T-cell (primary cell): ENCODE measurements around the gene EDN3. TPM values are rescaled to one million over a fixed set of nuclear protein-coding genes. Genes with fewer than 3 reads are reported as not detected.

ENCODE experiments used
- ATAC-seq, 4 experiments: fragments of 200-7000 bp in 3 of 4; fragments of 150-1000 bp in 1 of 4; cut with Tn5 transposase; replicated peaks in 1 of 4; 1 replicate in 3 of 4; 2 replicates in 1 of 4; pipeline ENCODE4 v1.10.0; 2021; ENCODE audit warnings: moderate library complexity in 3 of 4, mild to moderate bottlenecking in 2 of 4, moderate number of reproducible peaks in 1 of 4
- CTCF ChIA-PET, 2 donors: fragments of 300-600 bp; sonication (Branson Sonifier 250); formaldehyde crosslinking; loops; one replicate each; lab custom pipeline; 2022; ENCODE audit warnings: antibody characterized with exemption in 2 of 2; lab: Charles Lee
- POLR2A ChIA-PET, 2 donors: fragments of 300-600 bp; sonication (Branson Sonifier 250); formaldehyde crosslinking; loops; one replicate each; lab custom pipeline; 2022; ENCODE audit warnings: antibody characterized with exemption in 2 of 2; lab: Charles Lee
- DNase-seq, 35 experiments: peaks; one replicate each; pipeline versions ENCODE4 v3.0.0 to v3.0.0-alpha.2; 2013 to 2023
- H3K27ac ChIP-seq: one replicate; pipeline ENCODE4 v1.5.1; 2013; ENCODE audit warnings: low read length
- H3K27me3 ChIP-seq, 2 experiments: replicated peaks in 1 of 2; 1 replicate in 1 of 2; 2 replicates in 1 of 2; pipeline versions ENCODE4 v1.6.1 to v1.7.0; 2013; ENCODE audit warnings: low read length in 1 of 2, mixed read lengths in 1 of 2; ENCODE audit not compliant: control insufficient read depth in 2 of 2, insufficient read depth in 2 of 2; ENCODE audit errors: extremely low read depth in 1 of 2
- H3K36me3 ChIP-seq, 2 donors: 1 replicate in 1 of 2; 2 replicates in 1 of 2; pipeline versions ENCODE4 v1.6.1 to v1.7.0; 2013; ENCODE audit warnings: low read length in 1 of 2; ENCODE audit not compliant: control insufficient read depth in 2 of 2, insufficient read depth in 1 of 2; ENCODE audit errors: extremely low read depth in 1 of 2
- H3K4me1 ChIP-seq, 2 experiments: 1 replicate in 1 of 2; 2 replicates in 1 of 2; pipeline versions ENCODE4 v1.6.1 to v1.7.0; 2013; ENCODE audit warnings: low read length in 2 of 2, mixed read lengths in 1 of 2; ENCODE audit not compliant: insufficient read depth in 2 of 2, control insufficient read depth in 1 of 2; ENCODE audit errors: extremely low read depth in 1 of 2
- H3K4me3 ChIP-seq, 2 donors: 1 replicate in 1 of 2; 2 replicates in 1 of 2; pipeline versions ENCODE4 v1.5.1 to v1.7.0; 2013; ENCODE audit warnings: mild to moderate bottlenecking in 2 of 2, low read length in 1 of 2, moderate library complexity in 1 of 2; ENCODE audit not compliant: control insufficient read depth in 1 of 2; ENCODE audit errors: extremely low read depth in 1 of 2
- H3K9me3 ChIP-seq: 2 replicates; pipeline ENCODE4 v1.7.0; 2013
- H3K27ac Mint-ChIP-seq, 2 donors: one replicate each; pipeline ENCODE4 v1.8.0; 2020 to 2021; ENCODE audit warnings: mild to moderate bottlenecking in 2 of 2, mixed read lengths in 2 of 2
- H3K27me3 Mint-ChIP-seq, 2 donors: one replicate each; pipeline ENCODE4 v1.8.0; 2021 to 2022; ENCODE audit warnings: mixed read lengths in 2 of 2
- H3K36me3 Mint-ChIP-seq: one replicate; pipeline ENCODE4 v1.8.0; 2021; ENCODE audit warnings: mixed read lengths
- H3K4me1 Mint-ChIP-seq, 3 donors: one replicate each; pipeline ENCODE4 v1.8.0; 2020 to 2022; ENCODE audit warnings: mixed read lengths in 3 of 3, mild to moderate bottlenecking in 1 of 3
- H3K4me3 Mint-ChIP-seq, 3 donors: one replicate each; pipeline ENCODE4 v1.8.0; 2020 to 2022; ENCODE audit warnings: mild to moderate bottlenecking in 3 of 3, mixed read lengths in 3 of 3, moderate library complexity in 3 of 3
- H3K9me3 Mint-ChIP-seq, 3 donors: one replicate each; pipeline ENCODE4 v1.8.0; 2020 to 2022; ENCODE audit warnings: mixed read lengths in 3 of 3
- WGBS: methylation state at CpG from one replicate; pipeline ENCODE4 v1.1.5; 2013; ENCODE audit warnings: missing lambda C conversion rate; ENCODE audit not compliant: insufficient coverage; 5-methylcytosine and 5-hydroxymethylcytosine counted together
- total RNA-seq, 35 experiments: library from RNA in 6 of 35; stranded (reverse) in 6 of 35; fragments of 120-200 nt in 1 of 35; gene quantifications; one replicate each; pipeline versions ENCODE4 v1.2.1 to v1.2.4 and lab custom pipeline; 2013 to 2026

Gene EDN3
- total RNA-seq, 5 donors from 2014 or later (not counting 1 experiment from before 2014, with no cell fraction given), result 0.32 to 2.3 (median 1.3) TPM; not detected in 2

DNA sequence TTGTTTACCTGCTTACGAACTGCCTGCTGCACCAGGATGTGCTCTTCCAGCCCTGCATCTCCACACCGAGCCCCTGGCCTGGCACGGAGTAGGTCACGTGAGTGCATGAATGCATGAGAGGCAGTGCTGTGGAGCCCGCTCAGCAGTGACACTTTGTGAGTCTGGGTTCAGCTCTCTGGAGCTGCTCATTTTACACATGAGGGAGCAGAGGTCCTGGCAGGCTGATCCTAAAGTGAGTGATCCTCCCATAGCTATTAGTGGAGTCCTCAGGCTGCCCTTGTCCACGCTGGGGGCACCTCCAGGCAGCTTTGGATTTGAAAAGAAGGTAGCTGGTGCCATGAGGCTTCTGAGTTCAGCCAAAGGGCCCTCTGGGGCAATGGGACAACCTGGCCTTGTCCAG, 64.2 kb downstream of the EDN3 start:
- Histone ChIP-seq H3K36me3 (no peaks in the 10 kb centered on the region), H3K4me1 (no peaks in the 10 kb centered on the region), H3K27me3 (peaks cover 0 to 30% of the 10 kb centered on the region in 2 experiments), H3K27ac (no peak overlapping the region), H3K9me3 (no peaks in the 10 kb centered on the region), H3K4me3 (no peak overlapping the region)
- Mint-ChIP-seq H3K9me3 (no peaks in the 10 kb centered on the region), H3K4me3 (no peak overlapping the region), H3K4me1 (no peaks in the 10 kb centered on the region), H3K27me3 (peaks cover 11 to 14% of the 10 kb centered on the region in 2 donors), H3K36me3 (no peaks in the 10 kb centered on the region), H3K27ac (no peak overlapping the region)
- ChIA-PET POLR2A (no interaction called here), CTCF (no interaction called here)
- ATAC-seq, result no peak
- WGBS, result 75% methylated on average over 6 of the region's 6 CpGs
- no peak for DNase-seq

DNA sequence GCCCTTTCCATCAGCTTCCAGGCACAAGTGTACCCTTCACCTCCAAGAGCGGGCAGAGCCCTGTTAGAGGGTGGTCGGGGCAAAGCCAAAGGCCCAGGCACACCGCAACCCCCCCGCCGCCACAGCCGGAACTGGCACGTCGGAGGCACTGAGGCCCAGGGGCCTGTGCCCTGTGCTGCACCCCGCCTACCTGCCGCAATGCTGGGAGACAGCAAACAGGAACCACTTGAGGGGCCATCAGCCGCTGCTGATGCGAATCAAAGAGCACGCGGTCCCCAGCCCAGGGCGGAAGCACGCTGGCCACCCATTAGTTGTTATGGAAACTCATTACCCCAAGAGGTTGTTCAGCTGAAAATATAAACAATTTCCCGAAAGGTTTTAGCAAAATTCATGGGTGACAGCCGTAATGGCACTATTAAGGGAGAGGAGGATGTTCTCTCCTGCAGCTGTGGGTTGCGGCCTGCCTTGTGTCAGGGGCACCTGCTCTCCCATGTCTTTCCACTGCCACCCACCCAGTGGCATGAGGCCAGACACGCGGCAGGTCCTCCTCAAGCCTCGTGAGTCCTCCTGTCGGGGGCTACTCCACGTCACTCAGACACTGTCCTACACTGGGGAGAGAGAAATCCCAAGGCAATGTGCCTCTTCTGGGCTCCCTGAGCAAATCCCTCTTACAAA, 65.3 kb downstream of the EDN3 start:
- no peak overlapping the region for H3K4me3 ChIP-seq
- H3K9me3 ChIP-seq, result no peaks in the 10 kb centered on the region
- CTCF ChIA-PET, result no interaction called here
- Mint-ChIP-seq H3K36me3 (no peaks in the 10 kb centered on the region), H3K27me3 (peaks cover 11 to 14% of the 10 kb centered on the region in 2 donors), H3K9me3 (no peaks in the 10 kb centered on the region), H3K4me3 (no peak overlapping the region), H3K4me1 (no peaks in the 10 kb centered on the region), H3K27ac (no peak overlapping the region)
- H3K36me3 ChIP-seq, result no peaks in the 10 kb centered on the region
- H3K27ac ChIP-seq, result no peak overlapping the region
- DNase-seq, result no peak
- 77% methylated on average over 19 of the region's 24 CpGs for WGBS
- ATAC-seq, result no peak
- peaks cover 0 to 26% of the 10 kb centered on the region in 2 experiments for H3K27me3 ChIP-seq
- H3K4me1 ChIP-seq, result no peaks in the 10 kb centered on the region
- POLR2A ChIA-PET, result no interaction called here

DNA sequence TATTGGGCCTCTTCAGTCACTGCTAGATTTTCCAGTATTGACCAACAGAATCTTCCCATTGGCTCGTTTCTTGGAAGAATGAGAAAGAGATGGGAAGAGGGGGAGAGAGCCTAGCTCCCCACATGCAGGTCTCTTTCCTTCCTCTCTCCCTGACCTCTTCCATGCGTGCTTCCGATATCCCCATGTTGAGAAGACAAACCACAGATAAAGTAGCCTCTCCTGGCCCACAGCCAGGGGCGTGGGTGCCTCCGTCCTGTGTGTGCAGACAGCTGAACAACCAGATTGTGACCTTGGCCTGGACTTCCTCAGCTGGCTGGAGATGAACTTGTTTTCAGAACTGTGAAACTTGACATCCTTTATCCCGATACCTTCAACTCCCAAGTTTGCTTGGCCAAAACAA, 71.0 kb downstream of the EDN3 start:
- WGBS, result 70% methylated on average over 2 of the region's 6 CpGs
- H3K4me1 ChIP-seq, result no peaks in the 10 kb centered on the region
- H3K9me3 ChIP-seq, result no peaks in the 10 kb centered on the region
- ChIA-PET POLR2A (no interaction called here), CTCF (no interaction called here)
- no peak for ATAC-seq
- H3K4me1 Mint-ChIP-seq, result no peaks in the 10 kb centered on the region
- H3K27ac ChIP-seq, result no peak overlapping the region
- no peak overlapping the region for H3K4me3 Mint-ChIP-seq
- H3K36me3 ChIP-seq, result no peaks in the 10 kb centered on the region
- H3K4me3 ChIP-seq, result no peak overlapping the region
- no peaks in the 10 kb centered on the region for H3K36me3 Mint-ChIP-seq
- no peak overlapping the region for H3K27ac Mint-ChIP-seq
- DNase-seq, result no peak
- peaks cover 7 to 16% of the 10 kb centered on the region in 2 donors for H3K27me3 Mint-ChIP-seq
- peaks cover 0 to 20% of the 10 kb centered on the region in 2 experiments for H3K27me3 ChIP-seq
- H3K9me3 Mint-ChIP-seq, result no peaks in the 10 kb centered on the region

DNA sequence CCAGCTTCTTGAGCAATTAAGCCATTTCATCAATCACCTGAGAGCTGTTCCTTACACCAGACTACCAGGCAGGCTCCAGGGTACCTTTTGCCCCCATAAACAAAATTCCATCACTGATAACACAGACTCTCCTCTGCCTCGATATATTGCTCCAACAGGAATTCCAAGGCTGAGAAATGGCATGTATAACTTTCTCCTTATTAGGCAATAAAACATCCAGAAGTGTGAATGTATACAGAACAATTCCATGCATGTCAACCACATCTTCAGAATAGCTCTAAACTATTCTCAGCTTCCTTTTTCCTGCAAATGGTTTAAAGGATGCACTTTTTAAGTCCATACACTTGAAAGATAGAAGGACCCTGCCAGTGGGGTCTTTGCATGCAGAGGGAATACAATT, 73.8 kb downstream of the EDN3 start:
- no peak overlapping the region for H3K4me3 ChIP-seq
- CTCF ChIA-PET, result no interaction called here

DNA sequence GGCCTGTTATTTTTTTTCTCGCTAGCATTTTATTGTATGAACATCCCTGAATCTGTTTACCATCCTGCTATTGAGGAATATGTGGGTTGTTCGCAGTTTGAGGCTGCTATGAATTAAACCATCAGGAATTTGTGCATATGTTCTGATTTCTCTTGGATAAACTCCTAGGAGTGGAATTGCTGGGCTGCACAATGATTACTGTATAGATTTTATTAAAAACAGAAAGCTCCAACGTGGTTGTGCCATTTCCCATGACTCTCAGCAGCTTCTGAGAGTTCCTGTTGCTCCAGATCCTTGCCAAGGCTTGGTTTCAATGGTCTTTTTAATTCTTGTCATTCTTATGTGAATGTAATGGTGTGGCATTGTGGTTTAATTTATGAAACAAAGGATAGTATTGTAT, 75.1 kb downstream of the EDN3 start:
- ChIA-PET CTCF (no interaction called here), POLR2A (no interaction called here)
- peaks cover 0 to 6% (median 0%) of the 10 kb centered on the region in 3 donors for H3K4me1 Mint-ChIP-seq
- no peak overlapping the region for H3K4me3 Mint-ChIP-seq
- H3K27me3 ChIP-seq, result peaks cover 0 to 25% of the 10 kb centered on the region in 2 experiments
- no peaks in the 10 kb centered on the region for H3K9me3 Mint-ChIP-seq
- no peak overlapping the region for H3K4me3 ChIP-seq
- H3K36me3 ChIP-seq, result no peaks in the 10 kb centered on the region
- no peaks in the 10 kb centered on the region for H3K4me1 ChIP-seq
- no peak overlapping the region for H3K27ac ChIP-seq
- 100% methylated on average over 1 of the region's 3 CpGs for WGBS
- H3K9me3 ChIP-seq, result no peaks in the 10 kb centered on the region
- peaks cover 7 to 21% of the 10 kb centered on the region in 2 donors for H3K27me3 Mint-ChIP-seq
- H3K27ac Mint-ChIP-seq, result no peak overlapping the region
- no peak for DNase-seq
- ATAC-seq, result no peak
- no peaks in the 10 kb centered on the region for H3K36me3 Mint-ChIP-seq

More for the DNA sequence above, 73.8 kb downstream of the EDN3 start:
- Histone ChIP-seq H3K9me3 (no peaks in the 10 kb centered on the region), H3K27me3 (peaks cover 0 to 23% of the 10 kb centered on the region in 2 experiments), H3K4me1 (no peaks in the 10 kb centered on the region), H3K27ac (no peak overlapping the region), H3K36me3 (no peaks in the 10 kb centered on the region)
- Mint-ChIP-seq H3K4me3 (no peak overlapping the region), H3K4me1 (peaks cover 0 to 6% (median 0%) of the 10 kb centered on the region in 3 donors), H3K9me3 (no peaks in the 10 kb centered on the region), H3K27me3 (peaks cover 7 to 17% of the 10 kb centered on the region in 2 donors), H3K36me3 (no peaks in the 10 kb centered on the region), H3K27ac (no peak overlapping the region)
- 0% methylated on average over 1 of the region's 1 CpG for WGBS
- POLR2A ChIA-PET, result no interaction called here
- ATAC-seq, result no peak
- DNase-seq, result no peak

Other genes starting within 250 kb of the EDN3 start
- gene ZNF831, start 136.8 kb upstream of the EDN3 start, total RNA-seq, result 10 to 100 TPM; 23.1 to 48.0 (median 29.7) TPM